NCI-H146 (cell line): ENCODE data around the gene TRIM46.
A peak's percentile ranks its signal among the peaks of the same experiment; 100 is the strongest.
"Not testable (repeated sequence)": the region's sequence is repeated elsewhere in the genome, so short reads cannot be mapped to it uniquely, and the experiment has no call there.

Experiments
- DNase-seq: peaks from one replicate; lab custom pipeline; 2025; lab: John Stamatoyannopoulos, UW

The TRIM46 gene

GRCh38 chr1:155206891-155207805 lies 33.5 kb downstream of the TRIM46 start:
- DNase-seq: peak; percentile 83

- peak; percentile 80 for DNase-seq
Observed at GRCh38 chr1:155207806-155208540, 34.3 kb downstream of the TRIM46 start, which contains the start of gene THBS3. Gene THBS3, minus strand, starts transcription at chr1:155207897. Its CDS starts 21 bp downstream, at chr1:155207876.

DNA sequence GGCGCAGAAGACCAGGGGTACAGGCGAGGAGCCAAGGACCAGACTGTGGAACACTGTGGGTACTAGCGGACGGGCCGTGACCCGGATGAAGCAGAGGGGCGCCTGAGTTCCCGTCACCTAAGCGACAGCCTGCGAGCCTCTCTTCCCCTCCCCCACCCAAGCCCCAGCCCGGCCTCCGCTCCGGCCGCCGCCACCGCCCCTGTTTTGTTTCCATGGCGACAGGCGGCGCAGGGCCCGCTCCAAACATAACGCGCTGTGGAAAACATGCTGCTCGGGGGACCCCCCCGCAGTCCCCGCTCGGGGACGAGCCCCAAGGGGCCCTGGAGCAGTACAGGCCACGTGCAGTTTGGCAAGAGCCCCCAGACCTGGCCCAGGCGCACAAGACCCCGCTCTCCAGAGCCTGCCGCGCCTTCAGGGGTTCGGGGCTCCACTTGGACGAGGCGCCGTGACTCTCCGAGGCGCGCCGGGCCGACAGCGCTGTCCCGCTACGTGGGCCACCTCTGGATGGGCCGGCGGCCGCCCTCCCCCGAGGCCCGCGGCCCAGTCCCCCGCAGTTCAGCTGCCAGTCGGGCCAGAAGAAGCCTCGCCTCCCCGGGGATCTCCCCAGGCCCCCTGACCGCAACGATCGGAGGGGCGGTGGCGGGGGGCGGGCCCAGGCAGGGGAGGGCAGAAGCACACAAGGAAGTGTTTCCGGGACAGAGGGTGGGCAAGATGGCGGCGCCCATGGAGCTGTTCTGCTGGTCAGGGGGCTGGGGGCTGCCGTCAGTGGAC lies 35.1 kb downstream of the TRIM46 start, which contains the start of gene MTX1:
Gene MTX1, plus strand, starts transcription at position 155 of the 771 bp plus-strand sequence. Its CDS starts 110 bp downstream, at position 265.
- peak; percentile 87 for DNase-seq

DNA sequence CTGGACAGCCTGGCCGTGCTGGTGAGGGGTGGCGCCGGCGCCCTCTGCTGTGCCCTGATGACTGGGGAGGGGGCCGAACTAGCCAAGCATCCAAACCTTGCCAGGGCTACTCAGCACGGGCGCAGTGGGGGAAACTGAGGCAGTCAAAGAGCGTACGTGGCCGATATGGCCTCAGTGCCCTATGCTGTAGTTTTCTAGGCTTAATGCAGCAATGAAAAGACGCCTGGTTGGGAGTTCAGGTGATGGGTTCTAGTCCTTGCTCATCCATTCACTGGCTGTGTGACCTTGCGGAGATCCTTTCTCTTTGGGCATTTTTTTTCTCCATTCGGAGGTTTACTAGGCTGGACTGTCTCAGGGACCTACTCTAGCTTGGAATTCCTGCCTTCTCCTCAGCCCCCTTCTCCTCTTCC lies 35.7 kb downstream of the TRIM46 start:
- DNase-seq: no peak

DNA sequence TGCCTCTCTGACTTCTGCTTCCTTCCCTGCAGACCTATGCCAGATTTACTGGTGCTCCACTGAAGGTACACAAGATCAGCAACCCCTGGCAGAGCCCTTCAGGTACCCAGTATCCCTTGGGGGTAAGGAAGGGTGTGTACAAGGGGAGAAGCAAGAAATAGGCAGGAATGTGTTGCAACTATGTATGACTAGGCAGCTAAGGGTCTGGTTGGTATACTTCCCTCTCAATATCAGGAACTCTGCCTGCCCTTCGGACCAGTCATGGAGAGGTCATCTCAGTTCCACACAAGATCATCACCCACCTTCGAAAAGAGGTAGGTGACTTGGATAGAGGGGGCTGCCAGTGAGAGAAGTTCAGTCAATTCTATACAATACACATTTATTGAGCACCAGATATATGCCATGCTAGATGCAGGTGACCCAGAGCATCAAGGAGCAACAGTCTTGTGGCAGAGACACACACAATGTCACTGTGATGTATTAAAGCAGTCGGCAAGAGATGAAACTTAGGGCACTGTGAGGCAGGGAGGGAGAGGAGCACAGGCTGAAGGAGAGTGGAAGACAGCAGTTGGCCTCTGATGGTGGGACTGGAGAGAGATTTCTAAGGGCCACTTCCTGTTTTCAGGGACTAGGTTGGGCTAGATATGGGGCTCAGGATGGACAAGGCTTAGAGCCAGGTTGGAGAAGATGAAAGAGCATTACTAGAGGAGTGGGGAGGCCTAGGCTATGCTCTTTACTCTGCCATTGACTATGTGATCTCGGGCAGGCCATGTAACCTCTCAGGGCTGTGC lies 36.9 kb downstream of the TRIM46 start:
- no peak for DNase-seq

DNA sequence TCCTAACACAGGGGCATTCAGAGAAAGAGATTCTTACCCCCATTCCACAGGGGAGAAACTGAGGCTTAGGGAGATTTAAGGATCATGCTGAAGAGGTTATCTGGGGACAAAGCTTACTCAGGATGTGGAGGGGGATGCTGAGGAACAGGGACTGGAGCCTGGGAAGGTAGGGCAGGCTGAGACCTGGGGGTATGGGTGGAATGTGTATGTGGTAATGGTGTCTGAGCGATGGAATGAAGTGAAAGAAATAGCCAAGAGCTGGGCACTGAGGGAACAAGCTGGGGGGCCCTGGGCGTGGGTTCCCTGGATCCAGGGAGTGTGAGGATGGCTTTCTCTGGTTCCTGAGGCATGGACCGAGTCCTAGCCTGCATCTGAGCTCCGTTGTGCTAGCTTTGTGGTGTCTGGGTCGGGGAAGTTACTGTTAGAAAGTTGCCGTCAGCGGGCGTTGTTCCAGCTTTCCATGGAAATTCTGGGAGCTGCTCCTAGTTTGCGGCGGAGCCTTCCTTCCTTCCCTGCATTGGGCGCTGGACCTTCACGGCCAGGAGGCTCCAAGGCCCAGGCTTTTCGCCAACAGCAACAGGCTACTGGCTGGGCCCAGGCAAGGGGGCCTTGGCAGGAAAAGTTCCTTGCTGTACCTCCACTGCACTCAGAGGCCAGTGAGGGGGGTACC lies 37.9 kb downstream of the TRIM46 start:
- not testable (repeated sequence) for DNase-seq

GRCh38 chr1:155212051-155212440 lies 38.4 kb downstream of the TRIM46 start:
- not testable (repeated sequence) for DNase-seq

DNA sequence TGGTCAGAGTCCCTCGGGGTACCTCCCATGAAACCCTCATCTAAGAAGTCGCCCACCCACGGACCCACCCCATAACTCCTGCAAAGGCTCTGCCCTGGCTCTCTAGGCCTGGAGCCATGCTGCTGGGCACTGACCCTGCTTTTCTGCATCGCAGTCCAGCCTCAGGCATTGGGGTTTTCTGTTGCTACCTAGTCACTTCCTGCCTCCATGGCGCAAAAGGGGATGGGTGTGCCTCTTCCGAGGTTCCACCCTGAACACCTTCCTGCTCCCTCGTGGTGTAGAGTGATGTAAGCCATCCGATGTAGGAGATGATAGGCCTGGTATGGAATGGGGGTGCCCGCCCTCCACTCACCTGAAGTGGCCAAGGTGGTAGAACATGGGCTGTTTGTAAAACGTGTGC lies 41.1 kb downstream of the TRIM46 start:
- not testable (repeated sequence) for DNase-seq

DNA sequence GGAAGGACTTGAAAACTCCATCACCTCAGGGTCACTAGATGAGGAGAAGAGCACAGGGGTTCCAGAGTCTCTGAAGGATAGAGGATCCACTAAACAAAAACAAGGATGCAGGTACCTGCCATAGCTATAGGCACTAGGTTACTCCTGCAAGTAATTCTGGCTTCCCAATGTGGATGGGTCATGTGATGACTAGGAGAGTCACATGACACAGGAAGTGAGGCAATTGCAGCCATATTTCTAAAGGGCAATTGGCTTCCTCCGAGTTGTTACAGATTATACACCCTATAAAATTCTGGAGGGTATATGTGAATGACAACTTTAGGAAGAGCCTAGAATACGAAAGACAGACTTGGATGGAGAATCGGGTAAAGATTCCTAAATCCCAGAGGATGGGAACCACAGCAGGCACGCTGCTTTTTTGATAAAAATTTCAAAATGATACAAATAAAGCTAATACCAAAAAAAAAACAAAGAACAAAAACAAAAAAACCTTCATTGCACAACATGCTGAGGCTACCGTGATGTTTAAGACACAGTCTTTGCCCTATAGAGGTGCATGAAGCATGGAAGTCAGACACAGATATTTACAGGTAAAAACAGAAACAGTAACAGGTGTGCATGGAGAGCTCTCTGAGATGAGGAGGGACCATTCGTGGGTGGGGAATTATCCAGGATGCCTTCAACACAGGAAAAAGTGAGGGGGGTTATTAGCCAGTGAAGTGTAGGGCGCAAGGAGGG lies 45.4 kb downstream of the TRIM46 start:
- DNase-seq: peak; percentile 63

DNA sequence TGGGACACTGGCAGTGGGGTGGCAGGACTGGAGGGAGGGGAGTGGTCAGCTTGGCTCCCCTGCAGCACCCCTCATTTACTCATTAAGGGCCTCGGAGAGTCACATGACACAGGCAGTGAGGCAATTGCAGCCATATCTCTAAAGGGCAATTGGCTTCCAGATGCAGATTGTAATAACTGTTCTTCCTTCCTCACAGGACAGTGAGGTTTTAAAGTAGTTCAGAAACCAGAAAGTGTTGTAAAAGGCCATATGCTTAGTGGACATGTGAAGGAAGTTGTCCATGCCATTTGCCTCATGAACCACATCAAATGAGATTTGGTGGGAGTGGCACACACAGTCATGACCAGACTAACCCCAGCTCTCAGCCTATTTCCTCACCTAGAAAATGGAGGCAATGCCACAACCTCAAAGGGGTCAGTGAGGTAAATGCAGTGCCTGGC lies 46.0 kb downstream of the TRIM46 start:
- DNase-seq: peak; percentile 53

DNA sequence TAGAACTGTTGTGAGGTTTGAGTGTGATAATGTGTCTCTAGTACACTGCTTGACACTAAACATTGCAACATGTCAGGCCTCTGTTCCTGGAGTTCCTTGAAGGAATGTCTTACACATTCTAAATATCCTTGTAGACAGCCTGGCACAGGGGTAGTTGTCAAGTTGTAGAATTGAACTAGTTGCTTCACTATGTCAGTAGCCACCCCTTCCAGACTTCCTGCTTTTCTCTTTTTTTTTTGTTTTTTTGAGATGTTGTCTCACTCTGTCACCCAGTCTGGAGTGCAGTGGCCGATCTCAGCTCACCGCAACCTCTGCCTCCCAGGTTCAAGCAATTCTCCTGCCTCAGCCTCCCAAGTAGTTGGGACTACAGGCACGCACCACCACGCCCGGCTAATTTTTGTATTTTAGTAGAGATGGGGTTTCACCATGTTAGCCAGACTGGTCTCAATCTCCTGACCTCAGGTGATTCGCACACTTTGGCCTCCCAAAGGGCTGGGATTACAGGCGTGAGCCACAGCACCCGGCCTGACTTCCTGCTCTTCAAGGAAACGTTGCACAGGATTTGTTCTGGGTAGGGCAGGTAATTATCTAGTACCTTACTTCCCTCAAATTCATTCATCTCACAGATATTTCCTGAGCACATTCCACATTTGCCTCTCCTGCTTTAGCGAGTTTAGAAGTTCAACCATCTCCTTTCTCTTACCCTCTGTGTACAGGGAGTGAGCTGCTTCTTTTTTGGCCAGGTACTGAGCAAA lies 46.7 kb downstream of the TRIM46 start:
- not testable (repeated sequence) for DNase-seq

DNA sequence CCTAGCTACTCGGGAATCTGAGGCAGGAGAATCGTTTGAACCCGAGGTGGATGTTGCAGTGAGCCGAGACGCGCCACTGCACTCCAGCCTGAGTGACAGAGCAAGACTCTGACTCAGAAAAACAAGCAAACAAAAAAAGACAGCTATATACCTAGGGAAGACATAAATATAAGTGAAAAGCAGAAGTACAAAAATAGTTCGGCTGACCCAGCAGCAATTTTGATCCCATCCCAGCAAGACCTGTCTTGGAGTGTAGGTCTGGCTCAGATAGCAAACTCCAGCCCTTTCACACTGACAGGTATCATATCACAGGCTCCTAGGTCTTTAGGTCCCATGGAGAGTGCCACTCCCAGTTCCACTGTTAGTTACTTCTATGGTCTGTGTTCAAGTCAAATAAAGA lies 49.4 kb downstream of the TRIM46 start:
- DNase-seq: no peak

- not testable (repeated sequence) for DNase-seq
Observed at GRCh38 chr1:155225404-155225759, 51.7 kb downstream of the TRIM46 start.

- peak; percentile 77 for DNase-seq
Observed at GRCh38 chr1:155226188-155226909, 52.7 kb downstream of the TRIM46 start.

DNA sequence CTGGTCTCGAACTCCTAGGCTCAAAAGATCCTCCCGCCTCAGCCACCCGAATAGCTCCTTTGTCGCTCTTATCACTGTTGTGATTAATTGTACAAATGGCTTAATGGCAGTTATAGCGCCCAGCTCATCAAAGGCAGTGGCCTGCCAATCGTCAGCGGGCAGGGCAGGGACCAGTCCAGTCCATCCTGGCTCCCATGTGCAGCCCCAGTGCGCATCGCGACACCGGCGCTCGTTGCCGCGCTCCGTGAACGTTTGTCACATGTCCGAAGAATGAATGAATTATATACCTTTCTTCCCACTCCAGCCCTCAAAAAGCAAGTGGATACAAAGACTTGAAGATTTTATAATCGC lies 53.2 kb downstream of the TRIM46 start:
- peak; percentile 77 for DNase-seq

DNA sequence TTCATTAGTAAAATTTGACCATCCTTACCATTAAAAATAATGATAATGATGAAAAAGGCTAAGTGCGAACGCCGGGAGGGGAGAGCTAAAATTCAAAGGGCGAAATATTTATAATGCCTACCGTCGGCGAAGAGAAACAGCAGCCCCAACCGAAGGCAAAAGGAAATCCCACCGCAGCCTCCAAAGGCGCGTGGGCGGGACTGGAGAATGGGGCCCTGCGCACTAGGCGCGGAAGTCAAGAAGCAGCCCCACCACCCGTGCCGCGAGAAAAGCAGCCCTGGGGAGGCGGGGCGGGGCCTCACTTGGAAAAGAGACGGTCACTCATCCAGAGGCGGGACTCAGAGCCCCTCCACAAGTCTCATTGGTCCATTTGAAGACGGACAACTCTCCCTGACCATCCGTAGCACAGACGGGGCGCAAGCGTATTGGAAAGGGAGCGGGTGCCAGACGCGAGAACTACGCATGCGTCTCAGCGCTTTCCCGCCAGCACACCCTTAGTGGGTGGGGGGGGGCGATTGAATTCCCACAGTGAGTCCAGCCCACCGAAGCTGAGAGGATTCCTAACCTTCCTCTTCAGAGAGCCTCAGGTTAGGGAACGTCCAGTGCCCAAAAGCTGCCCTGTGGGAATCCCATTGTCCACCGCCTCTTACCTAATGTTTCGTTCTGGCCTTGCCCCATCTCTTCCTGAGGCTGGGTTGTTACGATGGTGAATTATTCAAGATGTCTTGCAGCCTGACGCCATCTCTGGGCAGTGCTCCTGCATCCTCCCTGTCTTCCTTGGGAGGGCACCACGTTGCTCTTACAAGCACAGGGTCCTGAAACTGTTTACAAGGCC lies 53.8 kb downstream of the TRIM46 start:
- peak; percentile 99 for DNase-seq

DNA sequence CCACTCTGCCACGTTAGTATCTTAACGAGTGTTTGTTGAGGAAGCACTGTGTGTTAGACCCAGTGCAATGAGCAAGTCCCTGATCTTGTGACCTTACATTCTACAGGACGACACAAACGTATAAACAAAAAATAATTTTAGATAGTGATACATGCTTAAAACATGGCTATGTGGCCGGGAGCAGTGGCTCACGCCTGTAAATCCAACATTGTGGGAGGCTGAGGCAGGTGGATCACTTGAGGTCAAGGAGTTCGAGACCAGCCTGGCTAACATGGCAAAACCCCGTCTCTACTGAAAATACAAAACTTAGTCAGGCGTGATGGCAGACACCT lies 54.4 kb downstream of the TRIM46 start:
- DNase-seq: no peak

DNA sequence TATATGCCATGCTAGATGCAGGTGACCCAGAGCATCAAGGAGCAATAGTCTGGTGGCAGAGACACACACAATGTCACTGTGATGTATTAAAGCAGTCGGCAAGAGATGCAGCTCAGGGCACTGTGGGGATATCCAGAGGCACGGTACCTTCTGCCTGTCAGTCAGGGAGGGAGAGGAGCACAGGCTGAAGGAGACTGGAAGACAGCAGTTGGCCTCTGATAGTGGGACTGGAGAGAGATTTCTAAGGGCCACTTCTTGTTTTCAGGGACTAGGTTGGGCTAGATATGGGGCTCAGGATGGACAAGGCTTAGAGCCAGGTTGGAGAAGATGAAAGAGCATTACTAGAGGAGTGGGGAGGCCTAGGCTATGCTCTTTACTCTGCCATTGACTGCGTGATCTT lies 57.7 kb downstream of the TRIM46 start:
- not testable (repeated sequence) for DNase-seq
